Thymus (tissue), 11 donors: Measurements from ENCODE around the gene MDH2. TPM values are rescaled to one million over a fixed set of nuclear protein-coding genes. Genes with fewer than 3 reads are reported as not detected.

Source experiments
- DNase-seq, 9 donors: peaks; one replicate each; pipeline ENCODE4 v3.0.0-alpha.2; 2013; ENCODE audit warnings: low spot score in 9 of 9, low read depth in 6 of 9, missing footprints in 1 of 9
- H3K27ac ChIP-seq, 2 donors: one replicate each; pipeline ENCODE4 v1.5.1; 2013; ENCODE audit warnings: control low read depth in 1 of 2, low read depth in 1 of 2, low read length in 1 of 2, mild to moderate bottlenecking in 1 of 2, moderate library complexity in 1 of 2
- H3K27me3 ChIP-seq, 2 donors: one replicate each; pipeline ENCODE4 v1.5.1; 2013; ENCODE audit warnings: low read length in 1 of 2; ENCODE audit not compliant: control insufficient read depth in 2 of 2, insufficient read depth in 1 of 2
- H3K36me3 ChIP-seq, 2 donors: one replicate each; pipeline ENCODE4 v1.5.1; 2013; ENCODE audit warnings: low read length in 1 of 2, mild to moderate bottlenecking in 1 of 2, moderate library complexity in 1 of 2; ENCODE audit not compliant: control insufficient read depth in 2 of 2, insufficient read depth in 2 of 2
- H3K4me1 ChIP-seq, 2 donors: one replicate each; pipeline ENCODE4 v1.5.1; 2013; ENCODE audit warnings: low read length in 2 of 2; ENCODE audit not compliant: control insufficient read depth in 2 of 2, insufficient read depth in 2 of 2
- H3K4me3 ChIP-seq, 2 donors: one replicate each; pipeline ENCODE4 v1.5.1; 2013; ENCODE audit warnings: low read length in 2 of 2, control low read depth in 1 of 2, mild to moderate bottlenecking in 1 of 2
- H3K9me3 ChIP-seq, 2 donors: one replicate each; pipeline ENCODE4 v1.5.1; 2013; ENCODE audit warnings: low read length in 1 of 2, mild to moderate bottlenecking in 1 of 2; ENCODE audit not compliant: control insufficient read depth in 2 of 2, insufficient read depth in 1 of 2
- WGBS: extraction: QIAGEN DNeasy Blood & Tissue Kit; methylation state at CpG from one replicate; pipeline ENCODE4 v1.1.7; 2013; 5-methylcytosine and 5-hydroxymethylcytosine counted together
- polyA plus RNA-seq: library from polyadenylated mRNA; stranded (reverse); fragments of 200-250 nt; gene quantifications from one replicate; pipeline ENCODE4 v1.2.3, GENCODE V29; 2013
- total RNA-seq: library from RNA; stranded (reverse); fragments of 120-200 nt; gene quantifications from one replicate; pipeline ENCODE4 v1.2.4, GENCODE V29; 2013
- donor health status: healthy.

The MDH2 gene
- total and polyA plus RNA-seq, 2 donors = 57.5 to 69.7 TPM

GRCh38 chr7:76063114-76063513 is 15.2 kb downstream of the MDH2 start:
- H3K9me3 ChIP-seq = peaks cover 0 to 1% of the 10 kb centered on the region in 2 donors
- H3K36me3 ChIP-seq = peaks cover 91 to 96% of the 10 kb centered on the region in 2 donors
- H3K4me3 ChIP-seq = no peak overlapping the region
- no peak overlapping the region for H3K27ac ChIP-seq
- 98% methylated on average over 10 of the region's 10 CpGs for WGBS
- no peak for DNase-seq
- H3K4me1 ChIP-seq = peaks cover 0 to 2% of the 10 kb centered on the region in 2 donors
- H3K27me3 ChIP-seq = no peaks in the 10 kb centered on the region

- H3K4me3 ChIP-seq = no peak overlapping the region
- DNase-seq = no peak
- H3K9me3 ChIP-seq = peaks cover 0 to 1% of the 10 kb centered on the region in 2 donors
- H3K36me3 ChIP-seq = peaks cover 87 to 92% of the 10 kb centered on the region in 2 donors
- peaks cover 0 to 2% of the 10 kb centered on the region in 2 donors for H3K4me1 ChIP-seq
- 93% methylated on average over 14 of the region's 14 CpGs for WGBS
- H3K27me3 ChIP-seq = no peaks in the 10 kb centered on the region
- H3K27ac ChIP-seq = no peak overlapping the region
Observed at GRCh38 chr7:76063525-76063924, 15.6 kb downstream of the MDH2 start.

DNA sequence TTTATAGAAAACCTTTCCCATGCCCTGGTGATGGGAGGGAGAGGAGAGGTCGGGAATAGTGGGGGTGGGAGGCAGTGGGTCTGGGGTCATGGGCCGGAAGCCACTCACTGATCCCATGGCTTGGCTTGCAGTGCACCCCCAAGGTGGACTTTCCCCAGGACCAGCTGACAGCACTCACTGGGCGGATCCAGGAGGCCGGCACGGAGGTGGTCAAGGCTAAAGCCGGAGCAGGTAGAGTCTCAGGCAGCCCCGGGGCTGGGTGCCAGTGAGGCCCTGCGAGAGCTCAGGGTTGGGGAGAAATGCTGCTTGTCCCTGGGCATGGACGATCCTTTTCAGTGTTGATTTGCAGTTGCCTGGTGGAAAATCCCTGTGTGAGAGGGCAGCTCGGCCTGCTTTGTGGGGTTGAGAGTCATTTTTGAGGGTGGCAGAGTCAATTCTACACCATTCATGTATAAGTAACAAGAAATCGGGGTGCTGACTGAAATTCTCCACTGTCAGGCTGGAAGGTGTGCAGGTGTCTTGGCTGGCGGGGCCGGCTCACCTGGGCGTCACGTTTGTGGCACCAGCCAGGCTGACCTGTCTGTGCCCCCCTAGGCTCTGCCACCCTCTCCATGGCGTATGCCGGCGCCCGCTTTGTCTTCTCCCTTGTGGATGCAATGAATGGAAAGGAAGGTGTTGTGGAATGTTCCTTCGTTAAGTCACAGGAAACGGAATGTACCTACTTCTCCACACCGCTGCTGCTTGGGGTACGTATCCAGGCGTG is 16.5 kb downstream of the MDH2 start:
- H3K4me3 ChIP-seq = no peak overlapping the region
- no peak overlapping the region for H3K27ac ChIP-seq
- WGBS = 98% methylated on average over 24 of the region's 24 CpGs
- H3K9me3 ChIP-seq = peaks cover 0 to 1% of the 10 kb centered on the region in 2 donors
- peaks cover 0 to 2% of the 10 kb centered on the region in 2 donors for H3K4me1 ChIP-seq
- DNase-seq = no peak
- peaks cover 78 to 84% of the 10 kb centered on the region in 2 donors for H3K36me3 ChIP-seq
- H3K27me3 ChIP-seq = no peaks in the 10 kb centered on the region

- Histone ChIP-seq H3K9me3 (peaks cover 0 to 1% of the 10 kb centered on the region in 2 donors), H3K27me3 (no peaks in the 10 kb centered on the region), H3K27ac (no peak overlapping the region), H3K36me3 (peaks cover 71 to 76% of the 10 kb centered on the region in 2 donors), H3K4me3 (no peak overlapping the region), H3K4me1 (peaks cover 0 to 2% of the 10 kb centered on the region in 2 donors)
- no peak for DNase-seq
- 97% methylated on average over 14 of the region's 14 CpGs for WGBS
Observed at GRCh38 chr7:76065016-76065612, 17.2 kb downstream of the MDH2 start.

DNA sequence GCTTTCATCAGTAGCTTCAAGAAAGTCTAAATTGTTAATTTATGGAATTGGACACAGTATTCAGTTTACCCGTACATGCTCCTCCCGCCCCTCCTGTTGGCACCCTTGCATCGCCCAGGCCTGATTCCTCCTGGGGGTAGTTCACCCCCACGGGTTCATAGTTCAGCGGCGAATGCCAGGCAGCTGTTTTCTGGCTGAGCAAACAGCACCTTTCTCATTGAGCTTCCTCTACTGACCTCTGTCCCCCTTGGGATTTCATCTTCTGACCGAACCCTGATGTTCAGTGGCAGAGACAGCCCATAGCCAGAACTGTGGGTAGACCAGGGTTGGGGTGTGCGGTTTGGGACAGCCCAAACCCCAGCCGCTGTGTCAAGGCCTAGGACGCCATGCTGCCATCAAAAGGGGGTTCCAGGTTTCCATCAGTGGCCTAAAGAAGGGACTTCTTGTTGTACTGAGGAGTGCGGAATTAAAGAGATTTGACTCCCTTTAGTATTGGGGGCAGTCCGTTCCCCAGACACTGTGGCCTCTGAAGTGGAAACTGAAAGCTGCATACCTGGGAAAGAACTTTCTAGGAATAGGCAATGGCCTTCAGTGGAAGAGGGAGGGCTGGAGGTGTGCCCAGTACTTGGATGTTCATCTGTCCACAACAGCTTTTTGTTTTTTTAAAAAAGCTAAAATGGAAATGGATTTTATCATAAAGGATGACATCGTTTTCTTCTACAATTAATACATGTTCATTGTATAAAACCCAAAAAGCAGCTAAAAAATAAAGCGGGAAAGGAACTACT is 19.0 kb downstream of the MDH2 start:
- Histone ChIP-seq H3K4me1 (peaks cover 0 to 2% of the 10 kb centered on the region in 2 donors), H3K27ac (no peak overlapping the region), H3K27me3 (no peaks in the 10 kb centered on the region), H3K9me3 (peaks cover 1 to 7% of the 10 kb centered on the region in 2 donors), H3K4me3 (no peak overlapping the region), H3K36me3 (peaks cover 53 to 58% of the 10 kb centered on the region in 2 donors)
- over 99% methylated on average over 14 of the region's 14 CpGs for WGBS
- no peak for DNase-seq

- H3K4me1 ChIP-seq = no peaks in the 10 kb centered on the region
- H3K4me3 ChIP-seq = no peak overlapping the region
- peaks cover 31 to 36% of the 10 kb centered on the region in 2 donors for H3K36me3 ChIP-seq
- peaks cover 0 to 30% of the 10 kb centered on the region in 2 donors for H3K9me3 ChIP-seq
- no peak overlapping the region for H3K27ac ChIP-seq
- peak in 1 of 9 donors; percentile 32 for DNase-seq
- 68% methylated on average over 8 of the region's 8 CpGs for WGBS
- no peaks in the 10 kb centered on the region for H3K27me3 ChIP-seq
Observed at GRCh38 chr7:76069238-76069638, 21.3 kb downstream of the MDH2 start.

DNA sequence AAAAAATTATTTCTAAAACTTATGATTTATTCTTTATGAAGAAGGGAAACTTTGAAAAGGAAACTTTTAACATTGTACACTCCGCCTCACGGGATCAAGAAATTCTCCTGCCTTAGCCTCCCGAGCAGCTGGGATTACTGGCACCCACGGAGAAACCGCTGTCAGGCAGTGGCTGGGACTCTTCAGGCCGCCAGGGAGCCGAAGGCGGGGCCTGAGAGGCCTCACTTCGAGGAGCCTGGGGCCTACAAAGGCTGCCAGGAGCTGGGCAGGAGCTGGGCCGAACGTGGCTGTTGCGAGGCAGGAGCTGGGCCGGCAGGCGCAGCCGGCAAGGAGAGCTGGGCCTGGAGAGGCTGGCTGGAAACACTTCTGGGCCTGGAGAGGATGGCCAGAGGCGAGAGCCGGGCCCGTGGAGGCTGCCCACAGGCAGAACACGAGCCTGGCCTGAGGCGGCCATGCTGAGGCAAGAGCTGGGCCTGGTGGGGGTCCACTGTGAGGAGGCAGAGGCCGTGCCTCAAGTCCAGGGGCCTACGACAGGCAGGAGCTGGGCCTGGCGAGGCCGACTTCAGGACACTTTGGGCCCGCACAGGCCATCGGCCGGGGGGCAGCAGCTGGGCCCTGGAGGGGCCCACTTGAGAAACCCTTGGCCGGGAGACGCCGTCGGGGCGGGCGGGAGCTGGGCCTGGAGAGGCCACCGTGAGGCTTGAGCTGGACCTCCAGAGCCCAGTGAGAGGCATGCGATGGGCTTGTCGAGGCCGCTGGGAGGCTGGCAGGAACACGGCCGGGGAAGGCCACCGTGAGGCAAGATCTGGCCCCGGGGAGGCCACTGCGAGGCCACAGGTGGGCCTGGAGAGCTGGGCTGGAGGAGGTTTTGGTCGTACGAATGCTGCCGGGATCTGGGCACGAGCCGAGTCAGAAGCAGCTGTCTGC is 23.7 kb downstream of the MDH2 start:
- 94% methylated on average over 47 of the region's 47 CpGs for WGBS

More for the DNA sequence above, 23.7 kb downstream of the MDH2 start:
- H3K4me3 ChIP-seq = no peak overlapping the region
- H3K27me3 ChIP-seq = no peaks in the 10 kb centered on the region
- no peak overlapping the region for H3K27ac ChIP-seq
- H3K9me3 ChIP-seq = peaks cover 0 to 43% of the 10 kb centered on the region in 2 donors
- no peak for DNase-seq
- no peaks in the 10 kb centered on the region for H3K4me1 ChIP-seq
- H3K36me3 ChIP-seq = peaks cover 10 to 12% of the 10 kb centered on the region in 2 donors
